Measurements from ENCODE around the gene OR10W1.

DNA sequence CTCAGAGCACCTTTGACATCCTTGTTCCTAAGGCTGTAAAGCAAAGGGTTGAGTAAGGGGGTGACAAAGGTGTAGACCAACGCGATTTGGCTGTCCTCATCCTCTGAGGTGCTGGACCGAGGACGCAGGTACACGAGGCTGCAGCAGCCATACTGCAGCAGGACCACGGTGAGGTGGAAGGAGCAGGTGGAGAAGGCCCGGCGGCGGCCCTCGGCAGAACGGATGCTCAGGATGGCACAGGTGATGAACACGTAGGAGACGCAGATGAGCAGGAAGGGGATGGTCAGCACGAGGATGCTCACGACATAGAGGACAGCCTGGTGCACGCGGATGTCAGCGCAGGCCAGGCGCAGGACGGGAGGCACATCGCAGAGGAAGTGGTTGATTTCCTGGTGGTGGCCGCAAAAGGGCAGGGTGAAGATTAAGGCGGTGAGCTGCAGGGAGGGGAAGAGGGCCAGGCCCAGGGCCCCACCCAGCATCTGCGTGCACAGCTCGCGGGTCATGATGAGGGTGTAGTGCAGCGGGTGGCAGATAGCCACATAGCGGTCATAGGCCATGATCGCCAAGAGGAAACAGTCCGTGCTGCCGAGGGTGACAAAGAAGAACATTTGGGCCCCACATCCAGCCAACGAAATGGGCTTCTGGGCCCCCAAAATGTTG lies 40.0 kb downstream of the OR10W1 start:
- TF ChIP-seq, protein P1, sequence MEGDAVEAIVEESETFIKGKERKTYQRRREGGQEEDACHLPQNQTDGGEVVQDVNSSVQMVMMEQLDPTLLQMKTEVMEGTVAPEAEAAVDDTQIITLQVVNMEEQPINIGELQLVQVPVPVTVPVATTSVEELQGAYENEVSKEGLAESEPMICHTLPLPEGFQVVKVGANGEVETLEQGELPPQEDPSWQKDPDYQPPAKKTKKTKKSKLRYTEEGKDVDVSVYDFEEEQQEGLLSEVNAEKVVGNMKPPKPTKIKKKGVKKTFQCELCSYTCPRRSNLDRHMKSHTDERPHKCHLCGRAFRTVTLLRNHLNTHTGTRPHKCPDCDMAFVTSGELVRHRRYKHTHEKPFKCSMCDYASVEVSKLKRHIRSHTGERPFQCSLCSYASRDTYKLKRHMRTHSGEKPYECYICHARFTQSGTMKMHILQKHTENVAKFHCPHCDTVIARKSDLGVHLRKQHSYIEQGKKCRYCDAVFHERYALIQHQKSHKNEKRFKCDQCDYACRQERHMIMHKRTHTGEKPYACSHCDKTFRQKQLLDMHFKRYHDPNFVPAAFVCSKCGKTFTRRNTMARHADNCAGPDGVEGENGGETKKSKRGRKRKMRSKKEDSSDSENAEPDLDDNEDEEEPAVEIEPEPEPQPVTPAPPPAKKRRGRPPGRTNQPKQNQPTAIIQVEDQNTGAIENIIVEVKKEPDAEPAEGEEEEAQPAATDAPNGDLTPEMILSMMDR (conservative IDR thresholded peaks at IDR 0.05; ENCODE audit: low read depth, low read length), result no peak
- TF ChIP-seq EZH2phosphoT487 (IDR thresholded peaks at IDR 0.05; ENCODE audit: borderline replicate concordance, low read length), result no peak
- no peak for TF ChIP-seq EZH2 (IDR thresholded peaks at IDR 0.05; ENCODE audit: low read length, unreplicated experiment)
